Measurements from ENCODE around the gene ATP1A3. TPM values are rescaled to one million over a fixed set of nuclear protein-coding genes. Genes with fewer than 3 reads are reported as not detected.

Gene ATP1A3
- total RNA-seq, 1 donor from 2014 or later: 1.4 TPM

- Mint-ChIP-seq H3K9me3 (no peaks in the 10 kb centered on the region), H3K36me3 (ENCODE audit: low read depth) (peaks cover 6% of the 10 kb centered on the region), H3K27ac (no peak overlapping the region), H3K4me3 (no peak overlapping the region), H3K27me3 (ENCODE audit: insufficient read depth) (peaks cover 19% of the 10 kb centered on the region), H3K4me1 (ENCODE audit: low read depth) (no peaks in the 10 kb centered on the region)
- DNase-seq (ENCODE audit: low spot score): no peak
- intact Hi-C loops (cut with micrococcal nuclease): no loop called here
Observed at GRCh38 chr19:41917676-41918075, 76.4 kb downstream of the ATP1A3 start.

Other genes with a start within 250 kb of the ATP1A3 start
- gene CEACAM6, start 238.7 kb downstream of the ATP1A3 start, total RNA-seq: not detected in 2 replicates
- gene CEACAM3, start 197.6 kb downstream of the ATP1A3 start, total RNA-seq: not detected in 2 replicates
- not detected in 2 replicates for gene LYPD4, start 149.5 kb downstream of the ATP1A3 start, total RNA-seq
- not detected in 2 replicates for gene DMRTC2, start 149.2 kb downstream of the ATP1A3 start, total RNA-seq
- gene RPS19, start 134.0 kb downstream of the ATP1A3 start, total RNA-seq: 2,887 and 2,906 TPM in 2 replicates
- gene CD79A, start 117.0 kb downstream of the ATP1A3 start, total RNA-seq: 2.7 and 2.9 TPM in 2 replicates
- 386 and 392 TPM in 2 replicates for gene ARHGEF1, start 111.0 kb downstream of the ATP1A3 start, total RNA-seq
- gene ERFL, start 65.8 kb downstream of the ATP1A3 start, total RNA-seq: 3.1 TPM in 2 replicates
- 36.2 and 41.3 TPM in 2 replicates for gene RABAC1, start 34.9 kb downstream of the ATP1A3 start, total RNA-seq
- 3.9 TPM in 2 replicates for gene GRIK5, start 76.0 kb upstream of the ATP1A3 start, total RNA-seq
- 17.5 and 17.8 TPM in 2 replicates for gene ZNF574, start 81.9 kb upstream of the ATP1A3 start, total RNA-seq
- gene POU2F2, start 138.2 kb upstream of the ATP1A3 start, total RNA-seq: 64.0 and 65.8 TPM in 2 replicates
- gene DEDD2, start 223.4 kb upstream of the ATP1A3 start, total RNA-seq: 36.9 and 37.9 TPM in 2 replicates
- 18.4 and 18.5 TPM in 2 replicates for gene ZNF526, start 226.1 kb upstream of the ATP1A3 start, total RNA-seq
- gene GSK3A, start 248.4 kb upstream of the ATP1A3 start, total RNA-seq: 56.6 and 57.2 TPM in 2 replicates